Small intestine (tissue), 7 donors: ENCODE results near the gene GPN1. TPM values are rescaled to one million over a fixed set of nuclear protein-coding genes. Genes with fewer than 3 reads are reported as not detected.
"Not testable (repeated sequence)": the region's sequence is repeated elsewhere in the genome, so short reads cannot be mapped to it uniquely, and the experiment has no call there.

Experiments
- DNase-seq, 2 donors: peaks; one replicate each; pipeline versions ENCODE4 v3.0.0 to v3.0.0-alpha.2; 2013
- FAIRE-seq: peaks from 2 replicates; lab custom pipeline; 2012; peaks lifted over from hg19 to GRCh38; lab: Jason Lieb, UNC
- H3K27ac ChIP-seq, 3 donors: one replicate each; pipeline ENCODE4 v1.5.1; 2013; ENCODE audit warnings: low read length in 2 of 3, mild to moderate bottlenecking in 2 of 3, control low read depth in 1 of 3, inconsistent platforms in 1 of 3, low read depth in 1 of 3, moderate library complexity in 1 of 3
- H3K27me3 ChIP-seq, 3 donors: one replicate each; pipeline ENCODE4 v1.6.1; 2013; ENCODE audit warnings: low read length in 3 of 3, inconsistent platforms in 1 of 3; ENCODE audit not compliant: control insufficient read depth in 3 of 3, insufficient read depth in 3 of 3
- H3K36me3 ChIP-seq, 3 donors: one replicate each; pipeline ENCODE4 v1.6.1; 2013; ENCODE audit warnings: low read length in 3 of 3, inconsistent platforms in 1 of 3, low read depth in 1 of 3, mild to moderate bottlenecking in 1 of 3, moderate library complexity in 1 of 3; ENCODE audit not compliant: control insufficient read depth in 3 of 3, insufficient read depth in 2 of 3
- H3K4me1 ChIP-seq, 3 donors: one replicate each; pipeline ENCODE4 v1.6.1; 2013; ENCODE audit warnings: low read length in 2 of 3, inconsistent platforms in 1 of 3, low read depth in 1 of 3, mild to moderate bottlenecking in 1 of 3, moderate library complexity in 1 of 3; ENCODE audit not compliant: control insufficient read depth in 3 of 3, insufficient read depth in 2 of 3
- H3K4me3 ChIP-seq, 3 donors: one replicate each; pipeline ENCODE4 v1.5.1; 2013; ENCODE audit warnings: low read length in 3 of 3, control low read depth in 1 of 3, inconsistent platforms in 1 of 3, low read depth in 1 of 3, mild to moderate bottlenecking in 1 of 3, moderate library complexity in 1 of 3
- H3K9me3 ChIP-seq, 2 donors: one replicate each; pipeline ENCODE4 v1.6.1; 2013; ENCODE audit warnings: low read depth in 1 of 2, low read length in 1 of 2; ENCODE audit not compliant: control insufficient read depth in 2 of 2, insufficient read depth in 1 of 2
- WGBS, 3 donors: extraction: QIAGEN DNeasy Blood & Tissue Kit; methylation state at CpG; one replicate each; pipeline ENCODE4 v1.1.7; 2013; 5-methylcytosine and 5-hydroxymethylcytosine counted together
- polyA plus RNA-seq, 4 donors: library from polyadenylated mRNA; stranded (reverse) in 3 of 4; unstranded in 1 of 4; fragments of 200-250 nt in 3 of 4; fragments of 120-200 nt in 1 of 4; gene quantifications; one replicate each; pipeline versions ENCODE4 v1.2.1 to v1.2.3, GENCODE V29; 2013
- donor health status: healthy with polysubstance abuse.
- donor health status: control.
- donor health status: control.
- donor health status: Bipolar disorder and iron deficiency.
- donor health status: healthy.

The GPN1 gene
- polyA plus RNA-seq, 4 donors: 21.9 to 41.4 (median 33.5) TPM

DNA sequence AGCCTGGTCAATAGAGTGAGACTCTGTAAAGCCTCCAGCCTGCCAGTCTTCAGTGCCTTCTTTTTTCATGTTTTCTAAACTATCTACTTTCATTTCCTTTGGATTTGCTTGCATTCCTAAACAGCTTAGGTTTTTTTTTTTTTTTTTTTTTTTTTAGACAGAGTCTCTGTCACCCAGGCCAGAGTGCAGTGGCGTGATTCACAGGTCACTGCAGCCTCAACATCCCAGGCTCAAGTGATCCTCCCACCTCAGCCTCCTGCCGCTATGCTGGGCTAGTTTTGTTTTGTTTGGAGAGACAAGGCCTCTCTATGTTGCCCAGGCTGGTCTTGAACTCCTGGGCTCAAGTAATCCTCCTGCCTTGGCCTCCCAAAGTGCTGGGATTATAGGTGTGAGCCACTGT lies 1.4 kb downstream of the GPN1 start:
- FAIRE-seq, H3K4me3 ChIP-seq, H3K9me3 ChIP-seq, H3K27ac ChIP-seq, DNase-seq, H3K27me3 ChIP-seq: not testable (repeated sequence)
- WGBS, 3 donors: 96 to 100% (median 100%) methylated on average over 2 of the region's 2 CpGs
- Histone ChIP-seq H3K36me3 (peaks cover 7 to 13% (median 8%) of the 10 kb centered on the region in 3 donors), H3K4me1 (peaks cover 3 to 12% (median 5%) of the 10 kb centered on the region in 3 donors)

DNA sequence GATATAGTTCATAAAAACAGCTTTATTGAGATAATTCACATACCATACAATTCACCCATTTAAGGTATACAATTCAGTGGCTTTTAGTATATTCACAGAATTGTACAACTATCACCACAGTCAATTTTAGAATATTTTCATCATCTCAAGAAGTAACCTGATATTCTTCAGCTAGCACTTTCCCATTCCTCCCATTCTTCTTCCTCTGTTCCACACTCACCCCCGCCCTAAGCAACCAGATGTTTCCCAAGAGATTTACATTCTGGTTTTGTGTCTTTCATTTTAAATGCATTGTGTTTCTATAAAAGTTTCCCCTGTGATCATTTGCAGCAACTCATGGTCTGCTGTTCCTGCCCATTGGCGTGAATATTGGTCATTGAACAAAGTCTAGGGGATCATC lies 5.4 kb downstream of the GPN1 start:
- Histone ChIP-seq H3K27ac (no peak overlapping the region), H3K4me3 (no peak overlapping the region), H3K27me3 (no peaks in the 10 kb centered on the region), H3K4me1 (peaks cover 3 to 6% (median 5%) of the 10 kb centered on the region in 3 donors), H3K36me3 (peaks cover 24 to 26% (median 26%) of the 10 kb centered on the region in 3 donors), H3K9me3 (no peaks in the 10 kb centered on the region)
- WGBS, 3 donors: 91 to 97% (median 94%) methylated on average over 2 of the region's 2 CpGs
- DNase-seq (no peak), FAIRE-seq (no peak)

DNA sequence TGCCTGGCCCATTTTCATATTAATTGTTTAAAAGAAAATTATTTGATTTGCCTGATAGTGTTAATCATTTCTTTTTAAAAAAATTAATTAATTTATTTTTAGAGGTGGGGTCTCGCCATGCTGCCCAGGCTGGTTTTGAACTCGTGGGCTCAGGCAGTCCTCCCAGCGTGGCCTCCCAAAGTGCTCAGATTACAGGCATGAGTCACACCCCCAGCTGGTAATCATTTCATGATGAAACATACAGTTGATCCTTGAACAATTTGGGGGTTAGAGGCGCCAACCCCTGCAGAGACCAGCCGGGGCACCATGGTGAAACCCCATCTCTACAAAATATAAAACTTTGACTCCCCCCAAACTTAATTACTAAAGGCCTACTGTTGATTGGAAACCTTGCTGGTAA lies 7.9 kb downstream of the GPN1 start:
- H3K27me3 ChIP-seq: no peaks in the 10 kb centered on the region
- H3K4me1 ChIP-seq: no peaks in the 10 kb centered on the region
- FAIRE-seq: no peak
- DNase-seq: no peak
- WGBS, 3 donors: 92 to 96% (median 95%) methylated on average over 5 of the region's 5 CpGs
- H3K27ac ChIP-seq: no peak overlapping the region
- H3K4me3 ChIP-seq: no peak overlapping the region
- peaks cover 29 to 33% (median 31%) of the 10 kb centered on the region in 3 donors for H3K36me3 ChIP-seq
- H3K9me3 ChIP-seq: no peaks in the 10 kb centered on the region

DNA sequence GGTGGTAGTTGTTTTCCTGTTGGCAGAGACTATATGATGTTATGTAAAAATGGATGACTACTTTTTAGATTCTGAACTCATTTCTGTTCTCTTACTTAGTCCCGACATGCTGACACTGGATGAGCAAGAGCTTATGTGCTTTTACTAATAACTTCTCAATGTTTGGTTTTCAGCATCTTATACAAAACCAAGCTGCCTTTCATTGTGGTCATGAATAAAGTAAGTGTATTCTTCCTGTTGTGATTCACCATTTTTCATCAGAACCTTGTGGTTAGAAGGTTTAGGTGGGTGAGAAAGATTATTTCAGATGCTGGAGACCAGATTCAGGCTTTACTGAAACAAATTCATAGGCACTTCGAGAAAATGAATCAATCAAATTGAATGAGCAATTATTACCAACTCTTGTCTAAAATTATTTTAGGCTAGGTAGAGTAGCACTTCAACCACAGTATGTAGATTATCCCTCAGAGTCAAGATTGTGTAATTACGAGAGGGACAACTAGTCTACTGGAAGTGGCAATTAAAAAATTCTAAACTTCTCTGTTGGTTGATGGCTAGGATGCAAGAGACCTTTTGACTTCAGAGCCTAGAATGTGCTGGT lies 9.3 kb downstream of the GPN1 start:
- DNase-seq: peak in 1 of 2 donors; percentile 2
- Histone ChIP-seq H3K4me3 (no peak overlapping the region), H3K4me1 (no peaks in the 10 kb centered on the region), H3K36me3 (peaks cover 27 to 36% (median 33%) of the 10 kb centered on the region in 3 donors), H3K27me3 (no peaks in the 10 kb centered on the region), H3K27ac (no peak overlapping the region), H3K9me3 (no peaks in the 10 kb centered on the region)
- FAIRE-seq: no peak
- WGBS, 3 donors: 79 to 89% (median 84%) methylated on average over 3 of the region's 3 CpGs

DNA sequence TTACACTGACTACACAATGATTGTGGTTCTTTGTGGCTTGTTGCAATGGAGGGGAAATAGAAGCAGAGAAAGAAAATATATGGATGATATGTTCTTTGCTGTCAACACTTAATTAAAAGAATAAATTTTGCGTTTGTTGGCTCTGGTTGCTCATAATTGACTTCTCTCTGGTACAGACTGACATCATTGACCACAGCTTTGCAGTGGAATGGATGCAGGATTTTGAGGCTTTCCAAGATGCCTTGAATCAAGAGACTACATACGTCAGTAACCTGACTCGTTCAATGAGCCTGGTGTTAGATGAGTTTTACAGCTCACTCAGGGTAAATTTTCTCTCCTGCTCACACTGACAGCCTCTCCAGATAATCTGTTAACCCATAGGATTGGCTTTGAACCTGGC lies 9.9 kb downstream of the GPN1 start:
- WGBS, 3 donors: 56 to 74% (median 61%) methylated on average over 3 of the region's 3 CpGs
- no peak for DNase-seq
- H3K4me3 ChIP-seq: no peak overlapping the region
- no peaks in the 10 kb centered on the region for H3K4me1 ChIP-seq
- no peaks in the 10 kb centered on the region for H3K9me3 ChIP-seq
- no peak overlapping the region for H3K27ac ChIP-seq
- peaks cover 27 to 33% (median 32%) of the 10 kb centered on the region in 3 donors for H3K36me3 ChIP-seq
- H3K27me3 ChIP-seq: no peaks in the 10 kb centered on the region
- FAIRE-seq: no peak

DNA sequence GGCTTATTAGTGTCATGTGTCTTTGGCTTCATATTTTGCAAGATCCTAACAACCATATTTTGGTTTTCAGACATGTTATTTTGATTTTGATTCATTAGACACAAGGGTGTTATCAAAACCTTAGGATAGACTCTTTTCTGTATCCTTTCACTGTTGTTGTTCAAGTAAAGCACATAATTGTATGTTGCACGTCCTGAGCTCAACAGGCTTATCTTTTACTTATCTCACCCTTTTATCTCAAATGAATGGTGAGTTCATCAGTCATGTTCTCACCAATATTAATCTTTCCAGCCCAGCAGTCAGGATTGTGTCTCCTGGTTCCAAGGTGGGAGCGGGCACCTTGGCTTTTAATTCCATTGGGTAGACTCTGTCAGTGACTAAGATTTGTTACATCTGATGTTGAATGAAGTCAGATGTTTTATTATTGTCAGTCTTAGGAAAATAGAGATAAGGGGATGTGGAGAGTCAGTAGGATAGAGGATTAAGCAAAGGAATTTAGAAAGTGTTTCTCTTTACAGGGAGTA lies 11.9 kb downstream of the GPN1 start:
- Histone ChIP-seq H3K4me1 (no peaks in the 10 kb centered on the region), H3K9me3 (no peaks in the 10 kb centered on the region), H3K27me3 (no peaks in the 10 kb centered on the region), H3K36me3 (peaks cover 17 to 39% (median 21%) of the 10 kb centered on the region in 3 donors), H3K4me3 (no peak overlapping the region), H3K27ac (no peak overlapping the region)
- no peak for DNase-seq
- 72 to 89% (median 81%) methylated on average over 2 of the region's 2 CpGs for WGBS, 3 donors
- no peak for FAIRE-seq

DNA sequence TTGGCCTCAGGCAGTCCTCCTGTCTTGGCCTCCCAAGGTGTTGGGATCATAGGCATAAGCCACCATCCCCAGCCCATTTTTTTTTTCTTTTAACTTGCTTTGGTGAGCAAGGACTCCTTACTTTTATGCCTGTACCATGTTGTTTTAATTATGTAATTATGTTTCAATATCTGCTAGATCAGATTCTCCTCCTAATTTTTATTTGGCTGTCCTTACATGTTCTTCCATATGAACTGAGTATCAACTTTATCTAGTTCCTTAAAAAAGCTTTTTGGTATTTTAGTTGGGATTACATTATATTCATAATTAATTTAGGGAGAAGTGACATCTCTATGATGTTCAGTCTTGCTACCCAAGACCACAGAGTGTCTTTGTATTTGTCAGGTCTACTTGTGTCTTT lies 16.3 kb downstream of the GPN1 start:
- H3K27me3 ChIP-seq: no peaks in the 10 kb centered on the region
- H3K4me3 ChIP-seq: no peak overlapping the region
- DNase-seq (no peak), FAIRE-seq (no peak)
- H3K4me1 ChIP-seq: no peaks in the 10 kb centered on the region
- peaks cover 8 to 41% (median 10%) of the 10 kb centered on the region in 3 donors for H3K36me3 ChIP-seq
- H3K9me3 ChIP-seq: no peaks in the 10 kb centered on the region
- H3K27ac ChIP-seq: no peak overlapping the region

DNA sequence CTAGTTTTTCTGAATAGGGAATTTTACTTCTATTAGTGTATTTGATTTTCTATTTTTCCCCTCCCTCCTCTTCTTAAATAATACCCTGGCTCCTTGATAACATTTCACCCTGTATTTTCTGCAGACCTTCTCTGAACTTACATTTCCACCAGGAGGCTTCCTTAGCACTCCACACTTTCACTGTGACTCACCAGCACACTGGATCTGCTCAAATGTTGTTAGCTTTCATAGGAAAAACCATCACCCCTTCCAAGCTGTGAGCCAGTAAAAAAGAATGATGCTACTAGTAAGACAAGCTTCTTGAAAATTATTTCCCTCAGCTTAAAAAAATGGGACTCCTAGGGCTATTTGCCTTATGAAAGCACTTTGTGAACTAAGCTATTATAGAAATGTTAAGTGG lies 18.4 kb downstream of the GPN1 start:
- FAIRE-seq (no peak), DNase-seq (no peak)
- Histone ChIP-seq H3K36me3 (peaks cover 9 to 33% (median 10%) of the 10 kb centered on the region in 3 donors), H3K27me3 (no peaks in the 10 kb centered on the region), H3K9me3 (no peaks in the 10 kb centered on the region), H3K4me1 (no peaks in the 10 kb centered on the region), H3K27ac (no peak overlapping the region), H3K4me3 (no peak overlapping the region)

DNA sequence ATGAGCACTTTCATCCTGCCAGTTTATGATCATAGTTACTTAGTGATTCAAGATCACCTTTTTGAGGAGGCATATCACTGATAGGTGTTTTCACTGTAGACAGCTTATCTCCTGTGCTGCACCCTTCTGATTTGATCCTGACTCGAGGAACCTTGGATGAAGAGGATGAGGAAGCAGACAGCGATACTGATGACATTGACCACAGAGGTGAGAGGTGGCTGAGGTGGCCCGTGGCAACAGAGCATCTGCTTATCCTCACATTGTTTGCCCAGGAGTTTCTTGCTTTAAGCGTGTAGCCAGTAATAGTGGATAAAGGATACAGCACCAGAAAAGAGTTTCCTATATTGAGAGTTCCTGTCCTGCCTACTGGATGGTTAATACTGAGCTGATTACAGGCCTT lies 18.9 kb downstream of the GPN1 start:
- WGBS, 3 donors: 76 to 90% (median 80%) methylated on average over 4 of the region's 4 CpGs
- no peaks in the 10 kb centered on the region for H3K4me1 ChIP-seq
- DNase-seq: no peak
- no peak overlapping the region for H3K27ac ChIP-seq
- H3K27me3 ChIP-seq: no peaks in the 10 kb centered on the region
- no peaks in the 10 kb centered on the region for H3K9me3 ChIP-seq
- no peak for FAIRE-seq
- no peak overlapping the region for H3K4me3 ChIP-seq
- H3K36me3 ChIP-seq: peaks cover 10 to 29% (median 12%) of the 10 kb centered on the region in 3 donors
